Activated naive CD4-positive, alpha-beta T cell treated with anti-CD3 and anti-CD28 coated beads, Interleukin-2, amount 10 ng/mL, durations not matched to agents 7 days and 5 days (primary cell): ENCODE results near the gene CTIF.

Source experiments
- CTCF ChIA-PET: fragments of 350-600 bp; sonication (Branson Sonifier 250); formaldehyde crosslinking; loops from one replicate; lab custom pipeline; 2021; ENCODE audit warnings: antibody characterized with exemption; lab: Charles Lee
- DNase-seq: peaks from one replicate; pipeline ENCODE4 v3.0.0-alpha.2; 2020
- H3K27ac Mint-ChIP-seq: one replicate; pipeline ENCODE4 v1.8.0; 2021; ENCODE audit warnings: mild to moderate bottlenecking, moderate library complexity, mixed read lengths
- H3K27me3 Mint-ChIP-seq: one replicate; pipeline ENCODE4 v1.8.0; 2021; ENCODE audit warnings: mild to moderate bottlenecking, mixed read lengths
- H3K36me3 Mint-ChIP-seq: one replicate; pipeline ENCODE4 v1.8.0; 2021; ENCODE audit warnings: mixed read lengths
- H3K4me1 Mint-ChIP-seq: one replicate; pipeline ENCODE4 v1.8.0; 2021; ENCODE audit warnings: mixed read lengths
- H3K4me3 Mint-ChIP-seq: one replicate; pipeline ENCODE4 v1.8.0; 2021; ENCODE audit warnings: mild to moderate bottlenecking, moderate library complexity, mixed read lengths
- H3K9me3 Mint-ChIP-seq: one replicate; pipeline ENCODE4 v1.8.0; 2021; ENCODE audit warnings: mixed read lengths

CTIF gene

GRCh38 chr18:48775372-48776155 lies 236.7 kb downstream of the CTIF start:
- Mint-ChIP-seq H3K36me3 (no peaks in the 10 kb centered on the region), H3K27me3 (peaks cover 43% of the 10 kb centered on the region), H3K27ac (peak overlapping the region; percentile 8), H3K9me3 (no peaks in the 10 kb centered on the region), H3K4me3 (no peak overlapping the region), H3K4me1 (peaks cover 8% of the 10 kb centered on the region)
- no peak for DNase-seq
- CTCF ChIA-PET, result interaction anchor here (0.9 to 2.9 kb wide), 3 partner anchors 146 to 267 kb away, joined by 3 to 14 read pairs (median 4); no protein-coding TSS in a partner anchor

- Mint-ChIP-seq H3K36me3 (no peaks in the 10 kb centered on the region), H3K9me3 (no peaks in the 10 kb centered on the region)
- CTCF ChIA-PET, result interaction anchor here (0.6 to 2.9 kb wide), 17 partner anchors 17 to 959 kb away, joined by 3 to 14 read pairs (median 3); no protein-coding TSS in a partner anchor
Observed at GRCh38 chr18:48776156-48776555, 237.3 kb downstream of the CTIF start.

GRCh38 chr18:48776641-48777025 lies 237.8 kb downstream of the CTIF start:
- H3K27ac Mint-ChIP-seq, result no peak overlapping the region
- no peak overlapping the region for H3K4me3 Mint-ChIP-seq
- DNase-seq, result no peak
- no peaks in the 10 kb centered on the region for H3K9me3 Mint-ChIP-seq
- H3K27me3 Mint-ChIP-seq, result peaks cover 45% of the 10 kb centered on the region
- H3K4me1 Mint-ChIP-seq, result peaks cover 8% of the 10 kb centered on the region
- H3K36me3 Mint-ChIP-seq, result no peaks in the 10 kb centered on the region
- CTCF ChIA-PET, result interaction anchor here (0.6 to 2.9 kb wide), 18 partner anchors 16 to 960 kb away, joined by 3 to 14 read pairs (median 3); no protein-coding TSS in a partner anchor

More at GRCh38 chr18:48776156-48776555, 237.3 kb downstream of the CTIF start:
- Mint-ChIP-seq H3K27me3 (peaks cover 46% of the 10 kb centered on the region), H3K27ac (no peak overlapping the region), H3K4me3 (no peak overlapping the region), H3K4me1 (peaks cover 8% of the 10 kb centered on the region)
- DNase-seq, result no peak

- H3K36me3 Mint-ChIP-seq, result no peaks in the 10 kb centered on the region
- peak; percentile 75 for DNase-seq
- H3K27me3 Mint-ChIP-seq, result peaks cover 40% of the 10 kb centered on the region
- H3K4me1 Mint-ChIP-seq, result peaks cover 8% of the 10 kb centered on the region
- H3K9me3 Mint-ChIP-seq, result no peaks in the 10 kb centered on the region
- H3K27ac Mint-ChIP-seq, result no peak overlapping the region
- H3K4me3 Mint-ChIP-seq, result no peak overlapping the region
- CTCF ChIA-PET, result interaction anchor here (0.5 to 3.1 kb wide), 30 partner anchors 9 to 960 kb away, joined by 3 to 14 read pairs (median 3); no protein-coding TSS in a partner anchor
Observed at GRCh38 chr18:48777026-48777743, 238.4 kb downstream of the CTIF start.

GRCh38 chr18:48777744-48778116 lies 238.9 kb downstream of the CTIF start:
- CTCF ChIA-PET, result interaction anchor here (0.5 to 3.1 kb wide), 19 partner anchors 9 to 460 kb away, joined by 3 to 14 read pairs (median 4); no protein-coding TSS in a partner anchor
- DNase-seq, result no peak

GRCh38 chr18:48778344-48779011 lies 239.6 kb downstream of the CTIF start:
- H3K36me3 Mint-ChIP-seq, result no peaks in the 10 kb centered on the region
- peaks cover 8% of the 10 kb centered on the region for H3K4me1 Mint-ChIP-seq
- H3K27ac Mint-ChIP-seq, result no peak overlapping the region
- CTCF ChIA-PET, result interaction anchor here (0.7 to 3.1 kb wide), 16 partner anchors 12 to 459 kb away, joined by 3 to 14 read pairs (median 4); no protein-coding TSS in a partner anchor
- H3K27me3 Mint-ChIP-seq, result peaks cover 38% of the 10 kb centered on the region
- H3K9me3 Mint-ChIP-seq, result no peaks in the 10 kb centered on the region
- DNase-seq, result no peak
- H3K4me3 Mint-ChIP-seq, result no peak overlapping the region

More at GRCh38 chr18:48777744-48778116, 238.9 kb downstream of the CTIF start:
- Mint-ChIP-seq H3K4me3 (no peak overlapping the region), H3K27ac (no peak overlapping the region), H3K36me3 (no peaks in the 10 kb centered on the region), H3K27me3 (peaks cover 38% of the 10 kb centered on the region), H3K9me3 (no peaks in the 10 kb centered on the region), H3K4me1 (peaks cover 8% of the 10 kb centered on the region)

GRCh38 chr18:48779462-48779861 lies 240.6 kb downstream of the CTIF start:
- H3K4me1 Mint-ChIP-seq, result peaks cover 13% of the 10 kb centered on the region

GRCh38 chr18:48780201-48780912 lies 241.5 kb downstream of the CTIF start:
- Mint-ChIP-seq H3K4me3 (no peak overlapping the region), H3K27ac (no peak overlapping the region), H3K36me3 (no peaks in the 10 kb centered on the region), H3K4me1 (peaks cover 22% of the 10 kb centered on the region), H3K9me3 (no peaks in the 10 kb centered on the region), H3K27me3 (peaks cover 47% of the 10 kb centered on the region)
- DNase-seq, result no peak
- CTCF ChIA-PET, result interaction anchor here (1.3 to 3.1 kb wide), 2 partner anchors 10 to 310 kb away, joined by 3 to 9 read pairs; no protein-coding TSS in a partner anchor

More at GRCh38 chr18:48779462-48779861, 240.6 kb downstream of the CTIF start:
- H3K27me3 Mint-ChIP-seq, result peaks cover 44% of the 10 kb centered on the region
- CTCF ChIA-PET, result interaction anchor here (0.9 to 3.1 kb wide), 4 partner anchors 11 to 311 kb away, joined by 3 to 9 read pairs (median 4); no protein-coding TSS in a partner anchor
- H3K9me3 Mint-ChIP-seq, result no peaks in the 10 kb centered on the region
- H3K36me3 Mint-ChIP-seq, result no peaks in the 10 kb centered on the region
- no peak overlapping the region for H3K4me3 Mint-ChIP-seq
- H3K27ac Mint-ChIP-seq, result no peak overlapping the region
- no peak for DNase-seq

GRCh38 chr18:48780913-48781162 lies 242.0 kb downstream of the CTIF start:
- Mint-ChIP-seq H3K4me3 (no peak overlapping the region), H3K36me3 (no peaks in the 10 kb centered on the region), H3K9me3 (no peaks in the 10 kb centered on the region), H3K27ac (no peak overlapping the region), H3K27me3 (peaks cover 43% of the 10 kb centered on the region), H3K4me1 (peaks cover 27% of the 10 kb centered on the region)
- no peak for DNase-seq
- CTCF ChIA-PET, result no interaction called here

GRCh38 chr18:48781163-48781987 lies 242.5 kb downstream of the CTIF start:
- Mint-ChIP-seq H3K9me3 (no peaks in the 10 kb centered on the region), H3K4me3 (no peak overlapping the region), H3K4me1 (peaks cover 29% of the 10 kb centered on the region), H3K36me3 (no peaks in the 10 kb centered on the region), H3K27ac (no peak overlapping the region), H3K27me3 (peaks cover 41% of the 10 kb centered on the region)
- CTCF ChIA-PET, result no interaction called here
- no peak for DNase-seq

- CTCF ChIA-PET, result no interaction called here
- Mint-ChIP-seq H3K27me3 (peaks cover 39% of the 10 kb centered on the region), H3K9me3 (no peaks in the 10 kb centered on the region), H3K36me3 (no peaks in the 10 kb centered on the region), H3K4me1 (peaks cover 31% of the 10 kb centered on the region), H3K27ac (no peak overlapping the region), H3K4me3 (no peak overlapping the region)
- no peak for DNase-seq
Observed at GRCh38 chr18:48781988-48782363, 243.1 kb downstream of the CTIF start.

- no peak overlapping the region for H3K4me3 Mint-ChIP-seq
- CTCF ChIA-PET, result interaction anchor here (0.6 kb wide), 1 partner anchor 11 kb away, joined by 3 read pairs; no protein-coding TSS in a partner anchor
- H3K4me1 Mint-ChIP-seq, result peaks cover 27% of the 10 kb centered on the region
- peaks cover 39% of the 10 kb centered on the region for H3K27me3 Mint-ChIP-seq
- H3K36me3 Mint-ChIP-seq, result no peaks in the 10 kb centered on the region
- H3K27ac Mint-ChIP-seq, result no peak overlapping the region
- DNase-seq, result no peak
- H3K9me3 Mint-ChIP-seq, result no peaks in the 10 kb centered on the region
Observed at GRCh38 chr18:48782381-48782861, 243.6 kb downstream of the CTIF start.
